Naive thymus-derived CD8-positive, alpha-beta T cell (primary cell): ENCODE measurements around the gene PRSS22. TPM values are rescaled to one million over a fixed set of nuclear protein-coding genes. Genes with fewer than 3 reads are reported as not detected.
A peak's percentile ranks its signal among the peaks of the same experiment; 100 is the strongest.

ENCODE experiments used
- ATAC-seq, 2 donors: fragments of 150-1000 bp; cut with Tn5 transposase in 1 of 2; sonication (Bioruptor Pico), chemical (Tn5 transposase) in 1 of 2; 1 replicate in 1 of 2; 2 replicates in 1 of 2; pipeline ENCODE4 v1.10.0; 2021; ENCODE audit warnings: mild to moderate bottlenecking in 2 of 2, moderate library complexity in 2 of 2
- POLR2A ChIA-PET: fragments of 350-600 bp; sonication (Branson Sonifier 250); formaldehyde crosslinking; loops from one replicate; lab custom pipeline; 2021; ENCODE audit warnings: antibody characterized with exemption; lab: Charles Lee
- DNase-seq, 10 donors: peaks; one replicate each; pipeline versions ENCODE4 v3.0.0 to v3.0.0-alpha.2; 2020 to 2022
- H3K27ac Mint-ChIP-seq, 10 donors: one replicate each; pipeline ENCODE4 v1.8.0; 2020 to 2022; ENCODE audit warnings: mild to moderate bottlenecking in 10 of 10, mixed read lengths in 10 of 10, moderate library complexity in 4 of 10, inconsistent platforms in 1 of 10
- H3K27me3 Mint-ChIP-seq, 5 donors: one replicate each; pipeline ENCODE4 v1.8.0; 2021 to 2022; ENCODE audit warnings: mixed read lengths in 5 of 5
- H3K36me3 Mint-ChIP-seq, 3 donors: one replicate each; pipeline ENCODE4 v1.8.0; 2020 to 2022; ENCODE audit warnings: mixed read lengths in 3 of 3, mild to moderate bottlenecking in 2 of 3, inconsistent platforms in 1 of 3
- H3K4me1 Mint-ChIP-seq, 4 donors: one replicate each; pipeline ENCODE4 v1.8.0; 2021 to 2022; ENCODE audit warnings: mixed read lengths in 4 of 4
- H3K4me3 Mint-ChIP-seq, 10 donors: one replicate each; pipeline ENCODE4 v1.8.0; 2020 to 2022; ENCODE audit warnings: mild to moderate bottlenecking in 10 of 10, mixed read lengths in 10 of 10, moderate library complexity in 6 of 10, inconsistent platforms in 1 of 10
- H3K9me3 Mint-ChIP-seq, 9 donors: one replicate each; pipeline ENCODE4 v1.8.0; 2020 to 2022; ENCODE audit warnings: mixed read lengths in 9 of 9, mild to moderate bottlenecking in 3 of 9, inconsistent platforms in 1 of 9, moderate library complexity in 1 of 9
- polyA plus RNA-seq, 3 donors: library from polyadenylated mRNA; unstranded; fragments of 300-500 nt; fragmentation: Illumina TruSeq; gene quantifications; one replicate each; pipeline ENCODE4 v1.2.3, GENCODE V29; 2021
- total RNA-seq, 8 experiments: library from RNA in 2 of 8; stranded (reverse) in 2 of 8; gene quantifications; one replicate each; pipeline ENCODE4 v1.2.3 and lab custom pipeline; 2021 to 2026

The PRSS22 gene
- total and polyA plus RNA-seq, 5 experiments from 2014 or later, result not detected

DNA sequence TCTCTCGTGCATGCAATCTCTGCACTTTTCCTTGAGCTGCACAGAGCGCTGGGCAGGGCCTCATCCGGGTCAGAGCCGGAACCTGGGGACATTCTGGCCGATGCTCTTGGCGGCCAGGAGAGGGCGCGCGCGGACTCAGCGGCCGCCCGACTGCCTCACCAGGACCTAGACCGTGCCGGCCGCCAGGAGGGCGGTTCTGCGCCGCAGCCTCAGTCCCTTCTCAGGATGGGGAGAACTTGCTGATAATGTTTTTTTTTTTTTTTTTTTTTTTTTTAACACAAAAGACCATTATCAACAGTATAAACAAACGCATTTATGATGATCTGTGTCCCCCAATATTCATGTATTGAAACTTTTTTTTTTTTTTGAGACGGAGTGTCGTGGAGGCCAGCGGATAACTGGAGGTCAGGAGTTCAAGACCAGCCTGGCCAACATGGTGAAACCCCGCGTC, 17.0 kb upstream of the PRSS22 start:
- H3K9me3 Mint-ChIP-seq, result no peaks in the 10 kb centered on the region
- DNase-seq (peak; percentile 25 to 77 (median 54)), ATAC-seq (peak; percentile 99 to 100)
- peaks cover 0 to 5% (median under 1%) of the 10 kb centered on the region in 4 donors for H3K4me1 Mint-ChIP-seq
- no peak overlapping the region for H3K27ac Mint-ChIP-seq
- POLR2A ChIA-PET, result interaction anchor here (0.7 to 1.8 kb wide), 3 partner anchors 36 to 44 kb away, joined by 3 to 7 read pairs (median 6); partner anchors contain the start of gene FLYWCH1
- peaks cover 0 to under 1% (median 0%) of the 10 kb centered on the region in 5 donors for H3K27me3 Mint-ChIP-seq
- no peaks in the 10 kb centered on the region for H3K36me3 Mint-ChIP-seq
- H3K4me3 Mint-ChIP-seq, result no peak overlapping the region

DNA sequence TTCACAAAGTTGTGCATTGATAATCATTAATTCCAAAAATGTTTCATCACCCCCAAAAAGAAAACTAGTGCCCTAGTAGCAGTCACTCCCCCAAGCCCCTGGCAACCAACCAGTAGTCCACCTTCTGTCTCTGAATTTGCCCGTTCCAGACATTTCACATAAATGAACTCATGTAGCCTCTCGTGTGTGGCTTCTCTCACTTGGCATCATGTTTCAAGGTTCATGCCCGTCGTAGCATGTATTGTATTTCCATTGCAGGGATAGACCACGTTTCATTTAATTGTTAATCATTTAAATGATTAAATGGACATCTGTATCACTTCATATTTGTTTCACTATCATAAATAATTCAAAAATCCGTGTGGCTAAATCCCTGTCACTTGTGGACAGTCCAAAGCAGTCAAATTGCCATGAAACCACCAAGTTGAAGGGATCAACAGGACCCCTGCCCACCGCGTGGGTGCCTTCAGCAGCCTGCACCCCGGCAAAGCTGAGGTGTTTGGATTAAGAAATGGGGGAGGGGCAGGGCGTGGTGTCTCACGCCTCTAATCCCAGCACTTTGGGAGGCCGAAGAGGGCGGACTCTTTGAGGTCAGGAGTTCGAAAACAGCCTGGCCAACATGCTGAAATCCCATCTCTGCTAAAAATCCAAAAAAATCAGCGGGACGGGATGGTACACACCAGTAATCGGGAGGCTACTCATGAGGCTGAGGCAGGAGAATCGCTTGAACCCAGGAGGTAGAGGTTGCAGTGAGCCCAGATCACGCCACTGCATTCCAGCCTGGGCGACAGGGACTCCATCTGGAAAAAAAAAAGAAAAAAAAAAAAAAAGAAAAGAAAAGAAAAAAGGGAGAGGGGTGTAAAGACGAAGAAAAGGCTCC, 16.3 kb upstream of the PRSS22 start:
- POLR2A ChIA-PET, result interaction anchor here (0.7 to 1.8 kb wide), 3 partner anchors 37 to 43 kb away, joined by 3 to 7 read pairs (median 6); partner anchors contain the start of gene FLYWCH1

DNA sequence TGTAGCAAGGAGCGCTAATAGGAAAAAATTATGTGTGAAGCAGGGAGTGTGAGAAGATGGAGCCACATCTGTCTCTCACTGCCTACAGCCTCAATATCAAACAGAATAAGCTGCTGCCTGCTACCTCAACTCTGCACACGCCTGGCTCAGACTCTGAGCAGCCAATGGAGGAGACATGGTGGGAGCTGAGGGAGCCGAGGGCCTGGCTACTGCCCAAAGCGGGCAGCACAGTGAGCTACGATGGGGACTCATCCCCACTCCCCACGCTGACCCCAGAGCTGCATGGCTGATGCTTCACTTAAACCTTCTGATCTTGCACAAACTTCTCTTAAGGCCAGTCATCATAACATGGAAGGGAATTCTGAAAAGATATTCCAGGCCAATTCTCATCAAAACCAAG, 14.0 kb upstream of the PRSS22 start:
- POLR2A ChIA-PET, result interaction anchor here (1.1 kb wide), 1 partner anchor 10 kb away, joined by 5 read pairs; the partner anchor contains the start of gene FLYWCH2
- Mint-ChIP-seq H3K4me3 (no peak overlapping the region), H3K4me1 (peaks cover 0 to 19% (median 10%) of the 10 kb centered on the region in 4 donors), H3K27ac (no peak overlapping the region), H3K9me3 (no peaks in the 10 kb centered on the region), H3K36me3 (no peaks in the 10 kb centered on the region), H3K27me3 (peaks cover 0 to 2% (median 0%) of the 10 kb centered on the region in 5 donors)
- ATAC-seq (no peak), DNase-seq (no peak)

More for the DNA sequence above, 16.3 kb upstream of the PRSS22 start:
- Mint-ChIP-seq H3K36me3 (no peaks in the 10 kb centered on the region), H3K27me3 (peaks cover 0 to 2% (median 0%) of the 10 kb centered on the region in 5 donors), H3K4me1 (peaks cover 0 to 6% (median under 1%) of the 10 kb centered on the region in 4 donors), H3K4me3 (no peak overlapping the region), H3K27ac (peak overlapping the region in 3 of 10 donors; percentile 13 to 48 (median 43)), H3K9me3 (no peaks in the 10 kb centered on the region)
- ATAC-seq, result no peak
- no peak for DNase-seq

GRCh38 chr16:2867987-2868789, 10.2 kb upstream of the PRSS22 start:
- H3K9me3 Mint-ChIP-seq, result no peaks in the 10 kb centered on the region
- ATAC-seq (peak; percentile 94 to 95), DNase-seq (peak; percentile 91 to 96 (median 93))
- H3K4me3 Mint-ChIP-seq, result peak overlapping the region; percentile 82 to 90 (median 86)
- H3K4me1 Mint-ChIP-seq, result peaks cover 6 to 26% (median 19%) of the 10 kb centered on the region in 4 donors
- POLR2A ChIA-PET, result interaction anchor here (0.6 to 1.8 kb wide), 11 partner anchors 15 to 348 kb away, joined by 3 to 17 read pairs (median 7); partner anchors contain the start of genes ELOB, FLYWCH1, FLYWCH2 and KCTD5
- H3K27me3 Mint-ChIP-seq, result peaks cover 0 to 2% (median 0%) of the 10 kb centered on the region in 5 donors
- H3K36me3 Mint-ChIP-seq, result no peaks in the 10 kb centered on the region
- peak overlapping the region; percentile 74 to 93 (median 87) for H3K27ac Mint-ChIP-seq

GRCh38 chr16:2867661-2867986, 9.7 kb upstream of the PRSS22 start:
- H3K4me3 Mint-ChIP-seq, result peak overlapping the region; percentile 82 to 90 (median 86)
- peaks cover 6 to 26% (median 19%) of the 10 kb centered on the region in 4 donors for H3K4me1 Mint-ChIP-seq
- ATAC-seq (no peak), DNase-seq (no peak)
- H3K27me3 Mint-ChIP-seq, result peaks cover 0 to 2% (median 0%) of the 10 kb centered on the region in 5 donors
- H3K27ac Mint-ChIP-seq, result peak overlapping the region in 8 of 10 donors; percentile 69 to 93 (median 87)
- POLR2A ChIA-PET, result interaction anchor here (1.2 to 1.8 kb wide), 8 partner anchors 15 to 115 kb away, joined by 5 to 17 read pairs (median 9); partner anchors contain the start of genes ELOB, FLYWCH1, FLYWCH2 and SRRM2
- no peaks in the 10 kb centered on the region for H3K36me3 Mint-ChIP-seq
- H3K9me3 Mint-ChIP-seq, result no peaks in the 10 kb centered on the region

DNA sequence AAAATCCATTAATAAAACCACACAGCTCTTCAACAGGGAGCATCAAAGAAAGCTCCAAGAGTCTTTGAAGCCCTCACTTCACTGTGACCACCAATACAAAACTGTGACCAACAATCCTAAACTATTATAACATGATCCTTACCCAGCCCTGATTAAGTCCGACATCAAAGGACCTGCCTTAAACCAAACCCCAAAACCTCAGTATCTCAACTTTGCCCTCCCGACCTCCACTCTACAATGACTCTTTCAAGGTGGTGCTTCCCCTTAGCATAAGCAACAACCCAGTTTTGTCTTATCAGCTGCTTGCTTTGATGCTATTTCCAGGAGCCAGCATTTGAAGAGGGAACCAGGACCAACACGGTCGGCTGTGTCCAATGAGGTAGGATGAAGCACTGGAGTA, 8.5 kb upstream of the PRSS22 start:
- Mint-ChIP-seq H3K9me3 (no peaks in the 10 kb centered on the region), H3K4me1 (peaks cover 6 to 26% (median 19%) of the 10 kb centered on the region in 4 donors), H3K27me3 (peaks cover 0 to 4% (median 2%) of the 10 kb centered on the region in 5 donors), H3K27ac (peak overlapping the region in 6 of 10 donors; percentile 8 to 76 (median 60)), H3K36me3 (no peaks in the 10 kb centered on the region), H3K4me3 (peak overlapping the region in 8 of 10 donors; percentile 16 to 74 (median 52))
- ATAC-seq, result peak in 1 of 2 donors; percentile 21
- POLR2A ChIA-PET, result interaction anchor here (1.9 kb wide), 1 partner anchor 17 kb away, joined by 5 read pairs; the partner anchor contains the start of gene FLYWCH2
- no peak for DNase-seq

DNA sequence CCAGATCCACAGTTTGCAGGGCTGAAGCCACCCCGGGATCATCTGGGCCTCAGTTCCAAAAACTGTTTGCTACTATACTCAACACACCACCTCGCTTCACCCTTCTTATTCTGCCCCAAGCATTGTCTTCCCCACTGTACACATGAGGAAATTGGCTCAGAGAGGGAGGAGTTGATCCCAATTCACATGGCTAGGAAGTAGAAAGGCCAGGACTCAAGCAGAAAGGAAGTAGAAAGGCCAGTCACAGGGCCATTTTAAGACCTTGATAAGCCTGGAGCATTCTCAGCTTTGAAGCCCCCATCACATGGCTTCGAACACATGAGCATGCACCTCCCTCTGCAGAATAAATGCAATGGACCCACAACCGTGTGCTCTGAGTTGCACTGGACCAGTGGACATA, 7.7 kb upstream of the PRSS22 start:
- ATAC-seq (no peak), DNase-seq (no peak)
- Mint-ChIP-seq H3K4me1 (peaks cover 6 to 26% (median 21%) of the 10 kb centered on the region in 4 donors), H3K36me3 (peaks cover 0 to 2% (median 0%) of the 10 kb centered on the region in 3 donors), H3K27me3 (peaks cover 0 to 9% (median 7%) of the 10 kb centered on the region in 5 donors), H3K9me3 (peaks cover 0 to 3% (median 0%) of the 10 kb centered on the region in 9 donors), H3K27ac (peak overlapping the region in 2 of 10 donors; percentile 51 to 68), H3K4me3 (no peak overlapping the region)
- POLR2A ChIA-PET, result interaction anchor here (0.5 to 1.9 kb wide), 2 partner anchors 17 to 117 kb away, joined by 4 to 5 read pairs; partner anchors contain the start of gene FLYWCH2

DNA sequence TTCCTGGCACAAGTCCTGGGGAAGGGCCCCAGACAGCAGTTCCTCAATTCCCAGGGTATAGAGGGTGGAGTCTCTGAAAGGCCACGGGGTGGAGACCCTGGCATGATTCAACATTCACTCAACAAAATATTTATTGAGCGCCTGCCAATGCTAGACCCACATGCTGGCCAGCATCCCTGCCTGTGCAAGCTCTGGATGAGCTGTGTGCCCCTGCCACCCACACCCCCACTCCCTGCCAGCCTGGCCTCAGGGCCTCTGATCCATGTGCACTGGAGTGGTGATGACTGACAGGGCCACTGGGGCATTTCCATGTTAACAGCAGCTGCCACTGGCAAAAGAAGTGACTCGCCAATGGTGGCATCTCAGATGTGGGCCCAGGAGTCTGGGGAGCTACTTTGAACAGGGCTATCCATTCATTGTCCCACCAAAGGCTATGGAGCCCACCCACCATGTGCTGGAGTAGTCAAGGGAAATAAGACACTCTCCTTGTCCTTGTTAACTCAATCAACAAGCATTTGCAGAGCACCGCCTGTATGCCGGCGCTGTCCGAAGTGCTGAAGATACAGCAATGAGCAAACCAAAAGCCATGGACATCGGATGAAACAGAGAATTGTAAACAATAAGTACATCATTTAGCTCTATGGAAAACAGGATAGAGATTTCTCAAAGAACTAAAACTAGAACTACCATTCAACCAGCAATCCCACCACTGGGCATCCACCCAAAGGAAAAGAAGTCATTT, 3.0 kb upstream of the PRSS22 start:
- DNase-seq (no peak), ATAC-seq (no peak)
- peaks cover 3 to 18% (median 13%) of the 10 kb centered on the region in 4 donors for H3K4me1 Mint-ChIP-seq
- peaks cover 0 to 2% (median 0%) of the 10 kb centered on the region in 3 donors for H3K36me3 Mint-ChIP-seq
- H3K9me3 Mint-ChIP-seq, result peaks cover 0 to 3% (median 0%) of the 10 kb centered on the region in 9 donors
- peak overlapping the region in 1 of 10 donors; percentile 53 for H3K27ac Mint-ChIP-seq
- POLR2A ChIA-PET, result no interaction called here
- H3K27me3 Mint-ChIP-seq, result peaks cover 6 to 27% (median 13%) of the 10 kb centered on the region in 5 donors
- H3K4me3 Mint-ChIP-seq, result no peak overlapping the region

GRCh38 chr16:2859686-2860265, 1.8 kb upstream of the PRSS22 start:
- Mint-ChIP-seq H3K4me1 (peaks cover 3 to 18% (median 8%) of the 10 kb centered on the region in 4 donors), H3K27ac (no peak overlapping the region), H3K4me3 (no peak overlapping the region), H3K9me3 (peaks cover 0 to 3% (median 2%) of the 10 kb centered on the region in 9 donors), H3K36me3 (peaks cover 0 to 2% (median under 1%) of the 10 kb centered on the region in 3 donors), H3K27me3 (peaks cover 6 to 27% (median 13%) of the 10 kb centered on the region in 5 donors)
- DNase-seq (no peak), ATAC-seq (no peak)
- POLR2A ChIA-PET, result no interaction called here

GRCh38 chr16:2858245-2859025, 465 bp upstream of the PRSS22 start:
- no peak for DNase-seq
- peak; percentile 14 to 34 for ATAC-seq
- peaks cover 6 to 27% (median 13%) of the 10 kb centered on the region in 5 donors for H3K27me3 Mint-ChIP-seq
- H3K9me3 Mint-ChIP-seq, result peaks cover 2 to 13% (median 9%) of the 10 kb centered on the region in 9 donors
- peak overlapping the region in 4 of 10 donors; percentile 10 to 92 (median 62) for H3K4me3 Mint-ChIP-seq
- no peak overlapping the region for H3K27ac Mint-ChIP-seq
- peaks cover 0 to 8% (median 6%) of the 10 kb centered on the region in 3 donors for H3K36me3 Mint-ChIP-seq
- peaks cover 3 to 18% (median 8%) of the 10 kb centered on the region in 4 donors for H3K4me1 Mint-ChIP-seq
- POLR2A ChIA-PET, result interaction anchor here (1.0 kb wide), 1 partner anchor 24 kb away, joined by 5 read pairs; the partner anchor contains the start of gene FLYWCH2
